Neural cell (in vitro differentiated cells): ENCODE data around the gene SLIT3. TPM values are rescaled to one million over a fixed set of nuclear protein-coding genes. Genes with fewer than 3 reads are reported as not detected.

Experiments
- H2AFZ ChIP-seq: fragments of 200-600, 300-800 bp; sonication (generic), shearing (Covaris generic); 2 replicates; pipeline ENCODE4 v1.6.0; 2014; ENCODE audit warnings: low read depth, mild to moderate bottlenecking, antibody characterized with exemption, low read length, moderate library complexity
- H3F3A ChIP-seq: fragments of 200-600 bp; shearing (Covaris generic); 2 replicates; pipeline ENCODE4 v1.6.1; 2016; ENCODE audit warnings: mild to moderate bottlenecking, moderate library complexity, mixed read lengths, antibody characterized with exemption, low read length; ENCODE audit not compliant: insufficient read depth, poor library complexity, severe bottlenecking
- H3K27ac ChIP-seq: fragments of 200-600, 300-800 bp; sonication (generic), shearing (Covaris generic); 2 replicates; pipeline ENCODE4 v1.5.1; 2014; ENCODE audit warnings: mild to moderate bottlenecking, low read length, moderate library complexity
- H3K27me3 ChIP-seq: fragments of 300-800, 200-600 bp; sonication (generic), shearing (Covaris generic); 2 replicates; pipeline ENCODE4 v1.6.0; 2014; ENCODE audit warnings: mild to moderate bottlenecking, low read depth, low read length, moderate library complexity; ENCODE audit not compliant: insufficient read depth
- H3K36me3 ChIP-seq: fragments of 300-800, 200-600 bp; sonication (generic), shearing (Covaris generic); 2 replicates; pipeline ENCODE4 v1.5.1; 2014; ENCODE audit warnings: mild to moderate bottlenecking, antibody characterized with exemption, low read length, moderate library complexity; ENCODE audit not compliant: insufficient read depth
- H3K4me2 ChIP-seq: fragments of 300-800, 200-600 bp; sonication (generic), shearing (Covaris generic); 2 replicates; pipeline ENCODE4 v1.6.0; 2014; ENCODE audit warnings: mild to moderate bottlenecking, low read length
- H3K4me3 ChIP-seq: fragments of 300-800, 200-600 bp; sonication (generic), shearing (Covaris generic); 2 replicates; pipeline ENCODE4 v1.5.1; 2014; ENCODE audit warnings: mild to moderate bottlenecking, low read length, moderate library complexity
- H3K79me2 ChIP-seq: fragments of 200-600 bp; shearing (Covaris generic); replicated peaks from 2 replicates; pipeline ENCODE4 v1.6.0; 2014; ENCODE audit warnings: mild to moderate bottlenecking, low read length, moderate library complexity; ENCODE audit not compliant: insufficient read depth
- H3K9ac ChIP-seq: fragments of 300-800, 200-600 bp; sonication (generic), shearing (Covaris generic); 2 replicates; pipeline ENCODE4 v1.6.1; 2016; ENCODE audit warnings: mild to moderate bottlenecking, low read length, mixed read lengths
- H3K9me2 ChIP-seq: fragments of 200-600 bp; shearing (Covaris generic); 2 replicates; pipeline ENCODE4 v1.6.1; 2016; ENCODE audit warnings: mild to moderate bottlenecking, low read length, mixed read lengths; ENCODE audit not compliant: insufficient read depth
- H3K9me3 ChIP-seq: fragments of 200-600, 300-800 bp; sonication (generic), shearing (Covaris generic); 2 replicates; pipeline ENCODE4 v1.6.1; 2016; ENCODE audit warnings: mild to moderate bottlenecking, mixed run types, low read length, moderate library complexity, mixed read lengths
- H4K20me1 ChIP-seq: fragments of 200-600 bp; shearing (Covaris generic); 2 replicates; pipeline ENCODE4 v1.6.1; 2016; ENCODE audit warnings: mild to moderate bottlenecking, mixed run types; ENCODE audit not compliant: insufficient read depth
- EP300 ChIP-seq: fragments of 450-650 bp; conservative IDR thresholded peaks from 2 replicates; pipeline ENCODE4 v1.6.1; 2014; ENCODE audit warnings: antibody characterized with exemption, mild to moderate bottlenecking, moderate library complexity; ENCODE audit not compliant: poor library complexity, severe bottlenecking
- EZH2 ChIP-seq: fragments of 200-600, 300-800 bp; shearing (Covaris generic), sonication (generic); IDR thresholded peaks from 2 replicates; pipeline ENCODE4 v1.6.1; 2014; ENCODE audit warnings: antibody characterized with exemption, low read length, borderline replicate concordance, mild to moderate bottlenecking; ENCODE audit not compliant: insufficient read depth, poor library complexity, severe bottlenecking
- MXI1 ChIP-seq: fragments of 450-650 bp; conservative IDR thresholded peaks from 2 replicates; pipeline ENCODE4 v1.6.1; 2014; ENCODE audit warnings: antibody characterized with exemption, mild to moderate bottlenecking; ENCODE audit not compliant: poor library complexity, severe bottlenecking
- POLR2AphosphoS5 ChIP-seq: IDR thresholded peaks from 2 replicates; pipeline ENCODE4 v1.6.1; 2012
- RAD21 ChIP-seq: fragments of 450-650 bp; conservative IDR thresholded peaks from 2 replicates; pipeline ENCODE4 v1.6.1; 2014; ENCODE audit warnings: antibody characterized with exemption, mild to moderate bottlenecking, moderate library complexity
- SMC3 ChIP-seq: fragments of 450-650 bp; conservative IDR thresholded peaks from 2 replicates; pipeline ENCODE4 v1.6.1; 2014; ENCODE audit warnings: antibody characterized with exemption, mild to moderate bottlenecking, moderate library complexity; ENCODE audit not compliant: poor library complexity
- TAF1 ChIP-seq: IDR thresholded peaks from 2 replicates; pipeline ENCODE4 v1.6.1; 2012; ENCODE audit warnings: low read depth
- polyA plus RNA-seq: library from polyadenylated mRNA; depleted of rRNA; stranded (reverse); fragments of >200 nt; gene quantifications from 2 replicates; pipeline ENCODE4 v1.2.3, GENCODE V29; 2014
- TF ChIP-seq, protein P1 (sequence below): fragments of 450-650 bp; IDR thresholded peaks from 2 replicates; pipeline ENCODE4 v1.5.1; 2014; ENCODE audit warnings: antibody characterized with exemption, mild to moderate bottlenecking, moderate library complexity; ENCODE audit not compliant: poor library complexity, severe bottlenecking
- TF ChIP-seq, protein P2 (sequence below): IDR thresholded peaks from 2 replicates; pipeline ENCODE4 v1.6.1; 2012; ENCODE audit warnings: borderline replicate concordance

Gene SLIT3
- polyA plus RNA-seq, 1 donor from 2014 or later: 1.2 TPM

DNA sequence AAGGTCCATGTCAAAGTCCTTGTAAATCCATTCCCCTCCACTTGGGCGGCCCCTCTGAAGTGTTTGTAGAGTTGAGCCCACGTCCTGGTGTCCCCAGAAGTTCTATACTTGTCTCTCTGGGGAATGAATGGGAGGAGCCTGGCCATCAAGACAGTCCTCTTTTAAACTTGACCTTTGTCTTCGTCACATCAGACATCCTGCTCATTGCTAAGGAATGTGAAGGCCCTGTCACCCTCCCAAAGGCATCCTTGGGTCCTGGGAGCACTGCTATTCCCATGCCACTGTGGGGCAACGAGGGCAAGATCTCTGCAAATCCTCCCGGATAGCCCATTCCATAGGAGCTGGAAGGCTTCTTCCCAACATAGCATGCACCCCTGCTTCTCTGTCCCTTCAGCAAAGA, 235.5 kb downstream of the SLIT3 start:
- no peaks in the 10 kb centered on the region for H3K79me2 ChIP-seq
- no peak overlapping the region for H3K27ac ChIP-seq
- no peak overlapping the region for H3K4me3 ChIP-seq
- no peaks in the 10 kb centered on the region for H3K36me3 ChIP-seq
- H3K9me2 ChIP-seq: no peaks in the 10 kb centered on the region
- H3K27me3 ChIP-seq: no peaks in the 10 kb centered on the region
- no peak overlapping the region for H2AFZ ChIP-seq
- TF ChIP-seq SMC3: no peak
- TF ChIP-seq EZH2: no peak
- TF ChIP-seq TAF1: no peak
- TF ChIP-seq POLR2AphosphoS5: no peak
- TF ChIP-seq EP300: no peak
- no peak for TF ChIP-seq MXI1
- TF ChIP-seq, protein P1, sequence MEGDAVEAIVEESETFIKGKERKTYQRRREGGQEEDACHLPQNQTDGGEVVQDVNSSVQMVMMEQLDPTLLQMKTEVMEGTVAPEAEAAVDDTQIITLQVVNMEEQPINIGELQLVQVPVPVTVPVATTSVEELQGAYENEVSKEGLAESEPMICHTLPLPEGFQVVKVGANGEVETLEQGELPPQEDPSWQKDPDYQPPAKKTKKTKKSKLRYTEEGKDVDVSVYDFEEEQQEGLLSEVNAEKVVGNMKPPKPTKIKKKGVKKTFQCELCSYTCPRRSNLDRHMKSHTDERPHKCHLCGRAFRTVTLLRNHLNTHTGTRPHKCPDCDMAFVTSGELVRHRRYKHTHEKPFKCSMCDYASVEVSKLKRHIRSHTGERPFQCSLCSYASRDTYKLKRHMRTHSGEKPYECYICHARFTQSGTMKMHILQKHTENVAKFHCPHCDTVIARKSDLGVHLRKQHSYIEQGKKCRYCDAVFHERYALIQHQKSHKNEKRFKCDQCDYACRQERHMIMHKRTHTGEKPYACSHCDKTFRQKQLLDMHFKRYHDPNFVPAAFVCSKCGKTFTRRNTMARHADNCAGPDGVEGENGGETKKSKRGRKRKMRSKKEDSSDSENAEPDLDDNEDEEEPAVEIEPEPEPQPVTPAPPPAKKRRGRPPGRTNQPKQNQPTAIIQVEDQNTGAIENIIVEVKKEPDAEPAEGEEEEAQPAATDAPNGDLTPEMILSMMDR: no peak
- TF ChIP-seq RAD21: no peak
- TF ChIP-seq, protein P2, sequence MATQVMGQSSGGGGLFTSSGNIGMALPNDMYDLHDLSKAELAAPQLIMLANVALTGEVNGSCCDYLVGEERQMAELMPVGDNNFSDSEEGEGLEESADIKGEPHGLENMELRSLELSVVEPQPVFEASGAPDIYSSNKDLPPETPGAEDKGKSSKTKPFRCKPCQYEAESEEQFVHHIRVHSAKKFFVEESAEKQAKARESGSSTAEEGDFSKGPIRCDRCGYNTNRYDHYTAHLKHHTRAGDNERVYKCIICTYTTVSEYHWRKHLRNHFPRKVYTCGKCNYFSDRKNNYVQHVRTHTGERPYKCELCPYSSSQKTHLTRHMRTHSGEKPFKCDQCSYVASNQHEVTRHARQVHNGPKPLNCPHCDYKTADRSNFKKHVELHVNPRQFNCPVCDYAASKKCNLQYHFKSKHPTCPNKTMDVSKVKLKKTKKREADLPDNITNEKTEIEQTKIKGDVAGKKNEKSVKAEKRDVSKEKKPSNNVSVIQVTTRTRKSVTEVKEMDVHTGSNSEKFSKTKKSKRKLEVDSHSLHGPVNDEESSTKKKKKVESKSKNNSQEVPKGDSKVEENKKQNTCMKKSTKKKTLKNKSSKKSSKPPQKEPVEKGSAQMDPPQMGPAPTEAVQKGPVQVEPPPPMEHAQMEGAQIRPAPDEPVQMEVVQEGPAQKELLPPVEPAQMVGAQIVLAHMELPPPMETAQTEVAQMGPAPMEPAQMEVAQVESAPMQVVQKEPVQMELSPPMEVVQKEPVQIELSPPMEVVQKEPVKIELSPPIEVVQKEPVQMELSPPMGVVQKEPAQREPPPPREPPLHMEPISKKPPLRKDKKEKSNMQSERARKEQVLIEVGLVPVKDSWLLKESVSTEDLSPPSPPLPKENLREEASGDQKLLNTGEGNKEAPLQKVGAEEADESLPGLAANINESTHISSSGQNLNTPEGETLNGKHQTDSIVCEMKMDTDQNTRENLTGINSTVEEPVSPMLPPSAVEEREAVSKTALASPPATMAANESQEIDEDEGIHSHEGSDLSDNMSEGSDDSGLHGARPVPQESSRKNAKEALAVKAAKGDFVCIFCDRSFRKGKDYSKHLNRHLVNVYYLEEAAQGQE: no peak
- no peaks in the 10 kb centered on the region for H4K20me1 ChIP-seq
- H3K4me2 ChIP-seq: no peak overlapping the region
- no peaks in the 10 kb centered on the region for H3K9me3 ChIP-seq
- H3F3A ChIP-seq: no peaks in the 10 kb centered on the region
- H3K9ac ChIP-seq: no peak overlapping the region

DNA sequence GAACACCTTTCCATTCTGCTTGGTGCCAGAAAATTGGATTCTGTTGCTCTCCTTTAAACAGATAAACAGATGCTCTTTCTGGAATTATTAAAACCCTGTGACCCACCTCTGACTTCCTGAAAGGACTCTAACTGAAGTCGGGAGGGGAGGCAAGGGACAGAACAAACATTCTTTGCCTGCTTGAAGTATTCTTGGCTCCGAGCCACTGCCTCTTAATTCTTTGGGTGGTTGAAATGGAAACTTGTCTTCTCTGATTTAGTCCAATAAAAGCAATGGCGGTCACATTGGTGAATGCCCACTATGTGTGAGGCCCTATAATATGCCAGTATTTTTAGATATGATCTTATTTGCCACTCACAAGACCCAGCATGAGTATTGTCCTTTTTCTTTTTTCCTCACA, 236.8 kb downstream of the SLIT3 start:
- Histone ChIP-seq H3K36me3 (no peaks in the 10 kb centered on the region), H3K4me2 (no peak overlapping the region), H3F3A (no peaks in the 10 kb centered on the region), H3K9me3 (no peaks in the 10 kb centered on the region), H2AFZ (no peak overlapping the region), H4K20me1 (no peaks in the 10 kb centered on the region), H3K27ac (no peak overlapping the region), H3K79me2 (no peaks in the 10 kb centered on the region), H3K4me3 (no peak overlapping the region), H3K9ac (no peak overlapping the region), H3K9me2 (no peaks in the 10 kb centered on the region), H3K27me3 (no peaks in the 10 kb centered on the region)
- TF ChIP-seq TAF1 (no peak), EZH2 (no peak), EP300 (no peak), SMC3 (no peak), MXI1 (no peak), POLR2AphosphoS5 (no peak)
- TF ChIP-seq, protein P2: no peak
